ENCODE measurements around the gene ADAMTS6.

ADAMTS6 gene

DNA sequence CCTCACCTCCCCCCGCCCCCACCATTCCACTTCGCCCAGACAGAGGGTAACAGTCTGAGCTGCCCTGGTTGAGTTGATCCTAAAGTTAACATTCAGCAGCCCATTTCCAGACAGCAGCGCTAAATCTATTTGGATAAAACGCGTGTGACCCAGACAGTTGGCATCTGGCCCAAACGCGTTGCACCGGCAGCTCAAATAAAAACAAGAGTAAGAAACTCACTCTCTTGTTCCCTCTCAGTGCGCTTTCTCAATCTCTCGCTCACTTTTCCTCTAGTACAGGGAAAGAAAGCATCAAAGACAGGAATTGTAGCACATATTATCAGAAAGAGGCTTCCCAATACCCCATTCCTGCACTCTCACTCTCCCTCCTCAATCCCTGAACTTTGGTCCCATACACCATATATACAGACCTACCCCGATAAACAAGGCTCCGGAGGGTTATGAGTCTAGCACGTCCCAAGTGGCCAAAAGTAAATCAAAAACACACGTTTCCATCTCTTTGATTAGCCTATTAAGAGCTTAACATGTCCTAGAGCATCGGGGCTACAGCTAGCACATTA is 1.3 kb downstream of the ADAMTS6 start:
- TF ChIP-seq, protein P1, sequence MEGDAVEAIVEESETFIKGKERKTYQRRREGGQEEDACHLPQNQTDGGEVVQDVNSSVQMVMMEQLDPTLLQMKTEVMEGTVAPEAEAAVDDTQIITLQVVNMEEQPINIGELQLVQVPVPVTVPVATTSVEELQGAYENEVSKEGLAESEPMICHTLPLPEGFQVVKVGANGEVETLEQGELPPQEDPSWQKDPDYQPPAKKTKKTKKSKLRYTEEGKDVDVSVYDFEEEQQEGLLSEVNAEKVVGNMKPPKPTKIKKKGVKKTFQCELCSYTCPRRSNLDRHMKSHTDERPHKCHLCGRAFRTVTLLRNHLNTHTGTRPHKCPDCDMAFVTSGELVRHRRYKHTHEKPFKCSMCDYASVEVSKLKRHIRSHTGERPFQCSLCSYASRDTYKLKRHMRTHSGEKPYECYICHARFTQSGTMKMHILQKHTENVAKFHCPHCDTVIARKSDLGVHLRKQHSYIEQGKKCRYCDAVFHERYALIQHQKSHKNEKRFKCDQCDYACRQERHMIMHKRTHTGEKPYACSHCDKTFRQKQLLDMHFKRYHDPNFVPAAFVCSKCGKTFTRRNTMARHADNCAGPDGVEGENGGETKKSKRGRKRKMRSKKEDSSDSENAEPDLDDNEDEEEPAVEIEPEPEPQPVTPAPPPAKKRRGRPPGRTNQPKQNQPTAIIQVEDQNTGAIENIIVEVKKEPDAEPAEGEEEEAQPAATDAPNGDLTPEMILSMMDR (conservative IDR thresholded peaks at IDR 0.05): no peak
- H3K27ac ChIP-seq: no peak overlapping the region

GRCh38 chr5:65479527-65479926 is 2.2 kb downstream of the ADAMTS6 start:
- H3K27ac ChIP-seq: no peak overlapping the region

GRCh38 chr5:65478336-65478735 is 3.4 kb downstream of the ADAMTS6 start:
- TF ChIP-seq, protein P1 (conservative IDR thresholded peaks at IDR 0.05): no peak
- H3K27ac ChIP-seq: no peak overlapping the region

More at GRCh38 chr5:65479527-65479926, 2.2 kb downstream of the ADAMTS6 start:
- TF ChIP-seq, protein P1 (conservative IDR thresholded peaks at IDR 0.05): no peak

DNA sequence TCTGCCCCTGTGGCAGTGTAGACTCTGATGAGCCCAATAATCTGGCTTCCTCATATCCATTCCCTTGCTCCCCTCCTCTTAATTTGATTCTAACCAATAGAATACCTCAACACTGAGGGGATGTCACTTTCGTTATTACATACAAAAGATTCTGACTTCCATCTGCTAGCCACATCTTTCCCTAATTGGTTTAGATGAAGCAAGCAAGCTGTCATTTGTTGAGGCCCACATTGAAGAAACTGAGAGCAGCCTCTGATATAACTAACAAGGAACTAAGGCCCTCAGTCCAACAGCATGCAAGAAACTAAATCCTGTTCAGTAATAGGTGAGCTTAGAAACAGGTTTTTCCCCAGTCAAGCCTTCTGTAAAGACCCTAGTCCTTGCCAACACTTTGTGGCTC is 5.8 kb downstream of the ADAMTS6 start:
- TF ChIP-seq, protein P1 (conservative IDR thresholded peaks at IDR 0.05): no peak
- H3K27ac ChIP-seq: no peak overlapping the region

- TF ChIP-seq, protein P1 (conservative IDR thresholded peaks at IDR 0.05): no peak
- no peak overlapping the region for H3K27ac ChIP-seq
Observed at GRCh38 chr5:65475336-65475735, 6.4 kb downstream of the ADAMTS6 start.

DNA sequence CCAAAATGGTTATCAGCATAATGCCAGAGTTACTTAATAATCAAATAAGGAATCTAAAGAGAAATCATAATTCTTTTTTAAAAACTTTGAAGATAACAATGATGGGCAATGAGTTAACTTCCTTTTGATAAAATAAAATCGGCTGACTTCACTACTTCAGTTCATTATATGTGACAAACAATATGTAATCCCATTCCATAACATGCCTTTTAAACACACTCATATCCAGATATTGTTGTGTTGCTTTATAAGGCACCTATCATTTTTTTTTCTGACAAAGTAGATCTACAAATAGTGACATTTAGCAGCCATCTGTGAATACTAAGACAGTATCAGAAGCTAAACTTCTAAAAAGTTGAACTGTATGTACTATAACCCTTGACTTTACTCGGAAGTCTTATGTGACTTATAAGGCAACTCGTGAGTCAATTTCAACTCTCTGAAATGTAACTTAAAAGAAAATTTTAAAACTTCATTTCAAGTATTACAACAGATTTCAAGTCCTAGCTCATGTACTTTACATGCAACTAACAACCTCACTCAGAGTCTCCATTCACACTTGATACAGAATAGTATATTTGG is 7.5 kb downstream of the ADAMTS6 start:
- no peak overlapping the region for H3K27ac ChIP-seq
- TF ChIP-seq, protein P1 (conservative IDR thresholded peaks at IDR 0.05): no peak

DNA sequence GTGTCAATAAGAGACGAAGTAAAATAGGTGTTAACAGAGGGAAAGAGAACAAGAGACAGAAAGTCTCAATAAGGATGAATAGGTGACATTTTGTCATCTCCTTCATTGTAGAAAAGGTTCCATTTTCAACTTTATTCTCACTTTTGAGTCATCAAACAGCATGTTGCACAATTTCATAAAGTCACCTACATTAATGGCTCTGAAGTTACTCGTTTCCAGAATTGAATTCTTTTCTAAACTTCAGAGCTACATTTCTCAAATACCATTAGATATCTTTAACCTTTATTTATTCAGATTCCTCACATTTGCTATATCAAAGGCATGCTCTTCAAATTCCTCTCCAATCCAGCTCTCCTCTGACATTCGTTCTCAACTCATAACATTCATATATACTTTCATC is 13.1 kb downstream of the ADAMTS6 start:
- TF ChIP-seq, protein P1 (conservative IDR thresholded peaks at IDR 0.05): no peak
- H3K27ac ChIP-seq: no peak overlapping the region

All from VCaP (cell line).